Activated T-cell treated with anti-CD3 and anti-CD28 coated beads for 1 hour (primary cell): Measurements from ENCODE around the gene PRDM2.
A peak's percentile ranks its signal among the peaks of the same experiment; 100 is the strongest.
"Not testable (repeated sequence)": the region's sequence is repeated elsewhere in the genome, so short reads cannot be mapped to it uniquely, and the experiment has no call there.

Experiments used
- DNase-seq: peaks from one replicate; pipeline ENCODE4 v3.0.0-alpha.2; 2020; ENCODE audit warnings: low read depth

The PRDM2 gene

GRCh38 chr1:13700521-13701270, 708 bp downstream of the PRDM2 start:
- peak; percentile 44 for DNase-seq

DNA sequence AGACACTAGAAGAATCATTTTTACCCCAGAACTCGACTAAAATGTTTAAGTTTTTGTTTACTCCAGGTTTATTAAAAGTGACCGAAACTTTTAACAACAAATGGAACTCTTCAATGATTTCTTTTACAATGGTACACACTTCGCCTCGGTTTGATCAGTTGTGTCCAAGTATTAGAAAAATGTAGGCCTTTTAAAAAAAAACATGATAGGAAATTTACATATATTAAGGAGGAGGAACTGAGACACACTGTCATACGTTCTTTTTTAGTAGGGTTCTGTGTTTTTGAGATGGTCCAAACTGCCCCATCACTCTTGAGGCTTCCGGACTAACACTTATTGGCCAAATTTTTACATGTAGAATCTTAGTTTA, 1.3 kb downstream of the PRDM2 start:
- no peak for DNase-seq

DNA sequence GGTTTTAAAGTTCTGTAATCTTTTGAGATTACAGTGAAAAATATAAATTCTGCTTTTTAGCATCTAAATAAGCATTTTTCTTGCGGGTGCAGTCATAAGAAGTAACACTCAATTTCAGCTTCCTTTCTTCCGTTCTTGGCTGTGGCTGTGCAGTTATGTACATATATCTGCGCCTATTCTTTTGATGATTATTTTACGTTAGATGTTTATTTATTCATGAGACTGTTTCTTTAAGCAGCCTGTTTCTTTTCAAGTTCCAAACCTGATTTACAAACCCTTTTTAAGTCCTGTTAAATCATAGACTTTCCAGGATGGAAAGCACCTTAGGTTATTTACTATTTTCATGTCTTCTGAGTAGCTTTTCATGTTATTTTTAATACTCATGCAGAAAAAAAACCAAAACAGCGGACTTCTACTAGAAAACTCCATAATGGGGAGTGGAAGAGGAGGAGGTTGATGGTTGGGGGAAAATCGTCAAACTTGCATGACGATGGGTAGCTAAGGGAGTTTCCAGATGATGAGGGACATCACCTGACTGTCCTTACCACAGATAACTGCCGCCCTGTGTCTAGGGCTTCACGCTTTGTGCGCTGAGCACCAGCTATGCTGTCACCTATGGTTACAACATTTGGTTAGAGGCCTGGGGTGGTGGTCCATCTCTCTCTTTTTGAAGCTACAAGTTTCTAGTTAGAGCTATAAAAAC, 2.6 kb downstream of the PRDM2 start:
- DNase-seq: peak; percentile 33

DNA sequence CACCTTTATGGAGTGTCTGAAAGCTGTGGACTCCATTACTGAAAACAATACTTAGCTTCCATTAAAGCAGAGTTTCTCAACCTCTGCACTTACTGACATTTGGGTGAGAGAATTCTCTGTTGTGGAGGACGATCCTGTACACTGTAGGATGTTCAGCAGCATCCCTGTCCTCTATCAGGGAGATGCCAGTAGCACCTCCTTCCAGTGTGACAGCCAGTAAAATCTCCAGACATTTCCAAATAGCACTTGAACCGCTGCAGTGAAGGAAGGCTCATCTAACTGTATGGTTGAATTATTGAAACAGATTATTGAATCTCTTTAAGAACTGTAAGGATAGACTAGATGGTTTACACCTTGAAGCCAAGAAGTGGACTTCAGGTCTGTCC, 3.1 kb downstream of the PRDM2 start:
- DNase-seq: no peak

DNA sequence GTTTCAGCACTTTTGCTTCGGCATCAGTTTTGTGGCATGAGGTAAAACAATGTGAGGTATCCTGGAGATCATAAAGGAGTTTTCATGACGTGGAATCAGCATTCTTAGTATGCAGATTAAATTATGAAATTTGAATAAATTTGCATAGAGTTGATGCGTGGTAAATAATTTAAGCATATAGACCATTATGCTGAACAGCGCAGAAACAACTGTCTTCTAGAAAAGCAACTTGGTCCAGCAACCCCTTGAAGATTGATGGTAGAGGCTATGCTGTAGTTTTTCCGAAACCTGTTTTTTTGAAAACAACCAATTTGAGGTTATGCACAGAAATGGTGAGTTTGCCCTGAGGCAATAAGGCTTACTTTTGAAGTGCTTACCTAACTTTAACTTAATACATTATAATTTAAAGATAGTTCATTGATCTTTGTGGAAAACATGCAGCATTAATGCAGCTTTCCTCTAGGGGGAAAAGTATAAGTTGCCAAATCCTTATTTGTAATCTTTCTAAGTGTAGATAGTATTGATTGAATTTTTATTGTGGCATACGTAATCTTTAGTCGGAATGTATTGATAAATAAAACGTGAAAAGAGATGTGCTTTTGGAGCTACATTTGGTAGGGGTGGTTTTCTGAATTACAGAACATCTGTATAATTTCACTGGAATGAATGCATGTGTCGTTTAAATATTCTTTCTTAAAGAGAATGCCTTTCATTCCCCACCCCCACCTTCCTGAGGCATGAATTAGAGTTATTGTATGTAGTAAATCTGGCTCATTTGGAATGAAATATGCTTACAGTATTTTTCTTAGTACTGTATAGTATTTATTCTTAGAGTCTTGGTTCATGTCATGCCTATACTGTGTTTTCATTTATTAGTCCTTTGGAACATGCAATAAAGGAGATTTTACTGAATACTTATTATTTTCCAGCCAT, 3.8 kb downstream of the PRDM2 start:
- no peak for DNase-seq

GRCh38 chr1:13706046-13706445, 6.1 kb downstream of the PRDM2 start:
- no peak for DNase-seq

DNA sequence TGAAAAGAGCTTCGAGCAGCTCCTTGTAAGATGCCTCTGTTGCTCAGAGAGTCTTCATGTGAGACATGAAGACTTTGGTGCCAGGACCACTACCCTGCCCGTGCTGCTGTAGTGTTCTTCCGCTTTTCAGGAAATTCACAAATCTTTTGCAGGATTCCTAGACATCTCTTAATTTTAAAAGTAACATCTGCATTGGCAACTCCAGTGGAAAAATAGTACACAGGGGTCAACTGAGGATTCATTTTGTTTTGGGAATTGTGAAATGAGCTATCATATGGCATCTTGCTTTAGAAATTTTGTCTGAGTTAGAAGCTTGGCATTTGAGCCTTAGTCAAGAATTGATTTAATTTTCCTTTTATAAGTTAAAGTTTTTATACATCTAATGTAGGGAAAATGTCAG, 7.2 kb downstream of the PRDM2 start:
- DNase-seq: no peak

GRCh38 chr1:13708380-13708982, 8.5 kb downstream of the PRDM2 start:
- DNase-seq: no peak

- no peak for DNase-seq
Measured at GRCh38 chr1:13710086-13710485, 10.1 kb downstream of the PRDM2 start.

DNA sequence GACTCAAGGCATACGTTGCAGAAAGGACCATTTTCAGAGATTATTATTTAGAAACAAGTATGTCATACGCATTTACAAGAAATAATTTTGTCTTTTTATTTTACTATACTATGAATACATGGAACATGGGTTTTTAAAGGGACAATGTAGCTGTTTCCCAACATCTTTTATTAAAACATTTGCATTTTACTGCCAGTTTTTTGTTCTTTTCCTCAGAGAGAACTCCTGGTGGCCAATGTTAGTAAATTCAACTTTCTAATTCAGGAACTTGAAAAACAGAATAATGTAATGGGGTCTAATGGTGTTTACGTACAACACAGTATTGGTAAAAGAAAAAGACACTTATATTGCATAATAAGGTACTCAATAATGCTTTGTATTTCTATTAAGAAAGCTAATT, 14.9 kb downstream of the PRDM2 start:
- DNase-seq: no peak

- not testable (repeated sequence) for DNase-seq
Measured at GRCh38 chr1:13715616-13716287, 15.8 kb downstream of the PRDM2 start.

DNA sequence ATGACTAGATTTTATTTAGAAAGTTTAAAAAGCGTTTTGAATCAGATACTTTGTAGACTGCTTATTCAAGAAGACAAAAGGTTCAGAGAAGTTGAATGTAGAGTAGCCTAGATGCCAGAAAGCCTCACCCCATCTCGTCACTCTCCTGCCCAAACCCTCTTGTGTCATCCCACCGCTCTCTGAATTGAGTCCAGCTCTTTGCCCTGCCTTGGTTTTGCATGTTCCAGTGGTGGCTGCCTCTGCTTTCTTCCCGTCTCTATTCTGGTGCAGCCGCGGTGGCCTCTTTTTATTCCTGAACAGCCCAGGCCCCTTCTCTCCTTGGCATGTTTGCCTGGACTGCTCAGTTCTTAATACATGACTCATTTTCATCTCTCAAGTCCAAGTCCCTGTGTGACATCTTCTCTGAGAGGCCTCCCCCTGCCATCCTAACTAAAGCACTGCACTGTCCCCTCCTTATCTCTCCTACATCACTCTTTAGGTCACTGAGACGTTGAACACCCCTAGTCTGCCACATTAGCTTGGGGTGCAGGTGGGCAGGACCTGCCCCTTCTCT, 22.9 kb downstream of the PRDM2 start:
- DNase-seq: no peak

DNA sequence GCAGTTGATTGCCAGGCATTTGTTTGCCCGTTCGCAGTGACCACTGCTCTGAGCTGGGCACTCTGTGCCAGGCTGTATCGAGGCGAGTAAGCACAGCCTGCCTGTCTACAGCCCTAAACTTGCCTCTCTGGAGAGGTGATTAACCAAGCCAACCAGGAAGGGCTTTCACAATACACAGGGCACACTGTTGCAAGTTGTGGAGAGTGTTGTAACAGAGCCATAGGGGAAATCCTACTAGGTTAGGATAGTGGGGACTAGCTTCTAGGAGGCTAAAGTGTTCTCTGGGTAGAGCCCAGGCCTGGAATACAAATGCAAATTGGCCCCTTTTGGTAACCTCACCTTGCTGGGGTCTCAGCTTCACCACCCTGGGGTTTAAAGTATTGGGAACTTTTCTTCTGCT, 23.8 kb downstream of the PRDM2 start:
- DNase-seq: no peak

DNA sequence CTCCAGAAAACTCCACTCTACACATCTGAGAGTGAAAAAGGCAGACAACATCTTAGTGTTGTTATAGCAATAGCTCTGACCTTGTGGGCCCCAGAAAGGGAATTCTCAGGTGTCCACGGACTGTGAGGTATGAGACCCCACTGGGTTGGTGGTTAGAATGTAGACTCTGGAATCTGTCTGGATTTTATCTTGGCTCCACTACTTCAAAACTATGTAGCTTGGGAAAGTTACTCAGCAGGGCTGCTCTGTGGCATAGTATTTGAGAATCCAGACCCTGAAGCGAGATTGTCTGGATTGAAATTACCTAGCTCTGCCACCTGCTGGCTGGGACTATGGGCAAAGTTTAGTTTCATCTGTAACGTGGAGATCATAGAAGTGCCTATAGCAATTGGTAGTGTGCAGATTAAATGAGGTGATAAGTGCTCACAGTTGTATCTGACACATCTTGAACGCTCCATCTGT, 25.8 kb downstream of the PRDM2 start:
- DNase-seq: peak; percentile 48

DNA sequence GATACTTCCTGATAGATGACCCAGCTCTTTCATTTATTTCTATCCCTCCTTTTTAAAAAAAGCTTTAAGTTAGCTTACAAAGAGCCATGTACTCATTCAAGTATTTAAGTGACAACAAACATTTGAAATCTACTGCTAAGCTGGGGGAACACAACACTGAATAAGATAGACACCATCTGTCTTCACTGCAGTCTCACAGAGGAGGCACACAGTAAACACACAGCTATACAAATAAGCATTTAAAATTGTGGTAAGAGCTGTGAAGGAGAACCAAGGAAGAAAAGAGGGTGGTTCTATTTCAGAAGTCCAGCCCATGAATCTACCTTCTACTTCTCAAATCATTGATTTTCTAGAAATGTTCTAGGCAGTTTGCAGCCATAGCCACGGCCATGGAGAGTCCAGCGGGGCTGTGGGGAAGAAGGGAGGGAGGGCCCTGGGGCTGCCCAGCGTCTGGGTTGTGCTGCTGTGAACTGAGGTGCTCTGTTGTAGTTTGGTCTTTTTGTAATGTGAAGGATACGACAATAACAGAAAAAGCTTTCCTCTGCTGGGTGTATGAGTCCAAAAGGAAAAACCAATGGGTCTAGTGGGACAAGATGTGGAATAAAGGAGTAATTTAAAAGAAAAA, 28.2 kb downstream of the PRDM2 start:
- no peak for DNase-seq

- no peak for DNase-seq
Measured at GRCh38 chr1:13730291-13730690, 30.3 kb downstream of the PRDM2 start.

DNA sequence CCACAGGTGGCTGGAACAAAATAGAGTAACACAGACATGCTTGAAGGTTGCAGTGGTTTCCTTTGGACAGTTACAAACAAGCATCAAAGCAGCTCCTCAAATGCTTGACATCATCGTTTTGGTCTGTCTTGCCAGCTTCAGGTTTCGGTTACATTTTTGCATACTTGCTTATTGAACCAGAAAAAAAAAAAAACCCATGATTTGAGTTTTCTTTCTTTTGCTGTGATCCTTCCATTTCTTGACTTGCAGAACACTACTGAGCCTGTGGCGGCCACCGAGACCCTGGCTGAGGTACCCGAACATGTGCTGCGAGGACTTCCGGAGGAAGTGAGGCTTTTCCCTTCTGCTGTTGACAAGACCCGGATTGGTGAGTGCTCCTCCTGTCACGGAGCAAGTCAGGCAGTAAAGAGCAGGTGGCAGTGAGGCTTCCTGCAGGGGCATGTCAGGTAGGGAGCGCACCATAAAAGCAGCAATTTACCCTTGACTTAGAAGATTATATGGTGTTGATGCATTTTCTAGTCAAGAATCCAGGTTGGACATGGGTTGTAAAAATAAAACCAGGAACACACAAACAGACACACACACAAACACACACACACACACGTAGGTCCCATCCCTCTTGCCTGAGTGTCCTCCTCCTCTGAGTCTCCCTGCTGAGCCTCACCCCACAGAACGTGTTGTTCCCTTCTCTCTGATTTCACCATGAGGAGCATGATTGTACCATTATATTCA, 30.9 kb downstream of the PRDM2 start:
- peak; percentile 63 for DNase-seq

DNA sequence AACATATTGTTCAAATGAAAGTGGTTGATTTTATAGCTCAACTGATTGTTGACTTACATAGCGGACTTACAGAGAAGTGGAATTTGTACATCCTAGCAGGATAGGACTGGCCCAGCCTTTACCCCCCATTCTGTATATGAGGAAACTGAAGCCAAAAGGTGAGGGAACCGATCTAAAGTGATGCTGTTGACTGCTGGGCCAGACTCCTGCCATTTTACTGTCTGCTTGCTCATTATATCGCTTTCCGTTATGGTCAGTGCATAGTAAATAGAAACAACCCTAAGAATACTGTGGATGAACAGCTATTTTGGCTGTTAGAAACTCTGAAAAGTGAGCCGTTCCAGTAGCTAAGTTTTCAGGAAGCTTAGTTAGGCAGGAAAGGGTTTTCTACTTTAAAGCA, 31.9 kb downstream of the PRDM2 start:
- no peak for DNase-seq

GRCh38 chr1:13732971-13733667, 33.1 kb downstream of the PRDM2 start:
- DNase-seq: no peak

DNA sequence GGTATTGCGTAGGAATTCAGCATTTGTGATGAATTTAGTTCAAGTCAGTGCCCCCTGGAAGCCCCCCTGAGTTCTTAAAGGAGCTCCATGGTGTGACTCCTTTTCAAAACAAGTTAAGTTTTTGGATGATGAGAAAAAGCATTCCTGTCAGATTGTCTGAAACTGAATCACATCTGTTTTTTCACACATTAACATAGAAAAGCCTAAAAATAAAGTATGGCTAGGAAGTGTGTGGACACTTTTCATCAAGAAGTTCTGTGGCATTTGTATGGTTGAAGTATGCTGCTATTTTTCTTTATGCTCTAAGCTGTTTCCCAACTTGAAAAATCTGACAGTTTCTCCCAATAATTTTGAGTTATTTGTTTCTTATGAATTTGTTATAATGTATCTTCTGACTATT, 33.7 kb downstream of the PRDM2 start:
- DNase-seq: no peak
